AML-193 (cell line): Measurements from ENCODE around the gene CACNG6.
"Not testable (repeated sequence)": the region's sequence is repeated elsewhere in the genome, so short reads cannot be mapped to it uniquely, and the experiment has no call there.

ENCODE experiments used
- DNase-seq, 2 experiments: peaks; one replicate each; lab custom pipeline; 2025; lab: John Stamatoyannopoulos, UW

Gene CACNG6

GRCh38 chr19:54002495-54003315 lies 11.3 kb downstream of the CACNG6 start:
- DNase-seq: no peak

GRCh38 chr19:54009440-54009839 lies 18.0 kb downstream of the CACNG6 start:
- DNase-seq: no peak

- no peak for DNase-seq
These were observed 19.0 kb downstream of the CACNG6 start for GRCh38 chr19:54010474-54010873.

GRCh38 chr19:54011507-54012211 lies 20.2 kb downstream of the CACNG6 start:
- no peak for DNase-seq

GRCh38 chr19:54013866-54014265 lies 22.4 kb downstream of the CACNG6 start:
- DNase-seq: no peak

- no peak for DNase-seq
These were observed 23.6 kb downstream of the CACNG6 start for GRCh38 chr19:54014920-54015560.

GRCh38 chr19:54017261-54017660 lies 25.8 kb downstream of the CACNG6 start:
- DNase-seq: no peak

- DNase-seq: no peak
These were observed 29.9 kb downstream of the CACNG6 start for GRCh38 chr19:54021363-54021762.

GRCh38 chr19:54021932-54022331 lies 30.5 kb downstream of the CACNG6 start:
- DNase-seq: no peak

GRCh38 chr19:54023191-54023590 lies 31.8 kb downstream of the CACNG6 start:
- no peak for DNase-seq

GRCh38 chr19:54024660-54025059 lies 33.2 kb downstream of the CACNG6 start:
- DNase-seq: no peak

- no peak for DNase-seq
These were observed 35.2 kb downstream of the CACNG6 start for GRCh38 chr19:54026656-54027055.

- DNase-seq: peak in 1 of 2 experiments; percentile 6
These were observed 37.9 kb downstream of the CACNG6 start for GRCh38 chr19:54029301-54029700.

- peak; percentile 27 to 56 for DNase-seq
These were observed 38.6 kb downstream of the CACNG6 start for GRCh38 chr19:54029930-54030490.

- peak in 1 of 2 experiments; percentile 6 for DNase-seq
These were observed 39.6 kb downstream of the CACNG6 start for GRCh38 chr19:54030895-54031586.

- DNase-seq: no peak
These were observed 44.1 kb downstream of the CACNG6 start for GRCh38 chr19:54035215-54036178.

GRCh38 chr19:54036542-54036941 lies 45.1 kb downstream of the CACNG6 start:
- DNase-seq: not testable (repeated sequence)

- DNase-seq: no peak
These were observed 48.6 kb downstream of the CACNG6 start for GRCh38 chr19:54040003-54040402.

GRCh38 chr19:54041969-54042606 lies 50.7 kb downstream of the CACNG6 start:
- no peak for DNase-seq

- DNase-seq: no peak
These were observed 51.6 kb downstream of the CACNG6 start for GRCh38 chr19:54042989-54043388.
